Right lobe of liver (tissue), 4 donors: ENCODE data around the gene PLXNA2.

ENCODE experiments used
- CTCF ChIP-seq, 4 donors: fragments of 200-600 bp in 3 of 4; fragments of 450-650 bp in 1 of 4; IDR thresholded peaks; one replicate each; pipeline versions ENCODE4 v1.5.1 to v1.8.0; 2016 to 2022; ENCODE audit warnings: antibody characterized with exemption in 4 of 4, mild to moderate bottlenecking in 2 of 4
- POLR2A ChIP-seq: fragments of 450-650 bp; IDR thresholded peaks from one replicate; pipeline ENCODE4 v1.6.1; 2017; ENCODE audit warnings: antibody characterized with exemption, mild to moderate bottlenecking
- donor health status: DM: no; HTN: no; CAD: no.
- donor health status: DM: no; HTN: no; CAD: no.
- donor health status: DM: no; HTN: yes; CAD: no.

GRCh38 chr1:208074353-208074752 is 169.8 kb downstream of the PLXNA2 start:
- TF ChIP-seq POLR2A (no peak), CTCF (IDR thresholded peaks at IDR 0.05) (no peak)
